SHP77 (cell line): ENCODE results near the gene PRAMEF17.
A peak's percentile ranks its signal among the peaks of the same experiment; 100 is the strongest.
"Not testable (repeated sequence)": the region's sequence is repeated elsewhere in the genome, so short reads cannot be mapped to it uniquely, and the experiment has no call there.

Experiments
- DNase-seq, 2 experiments: peaks; one replicate each; lab custom pipeline; 2025; lab: John Stamatoyannopoulos, UW

PRAMEF17 gene, protein sequence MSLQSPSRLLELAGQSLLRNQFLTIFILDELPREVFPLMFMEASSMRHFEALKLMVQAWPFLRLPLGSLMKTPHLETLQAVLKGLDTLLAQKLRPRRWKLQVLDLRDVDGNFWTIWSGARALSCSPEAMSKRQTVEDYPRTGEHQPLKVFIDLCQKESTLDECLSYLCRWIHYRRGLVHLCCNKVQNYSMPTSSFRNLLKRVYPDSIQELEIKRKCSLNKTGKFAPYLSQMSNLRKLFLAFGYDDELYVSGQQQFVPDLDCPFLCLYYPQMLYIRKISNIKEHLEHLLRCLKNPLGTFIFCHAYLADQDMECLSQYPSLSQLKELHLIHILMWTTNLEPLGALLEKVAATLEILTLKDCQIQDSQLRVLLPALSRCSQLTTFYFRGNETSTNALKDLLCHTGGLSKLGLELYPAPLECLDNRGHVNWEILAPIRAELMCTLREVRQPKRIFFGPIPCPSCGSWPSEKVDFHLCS

GRCh38 chr1:13389332-13389731, at the start of gene PRAMEF17:
Gene PRAMEF17, plus strand, starts transcription at chr1:13389632. Its CDS starts 26 bp downstream, at chr1:13389658.
- not testable (repeated sequence) for DNase-seq

DNA sequence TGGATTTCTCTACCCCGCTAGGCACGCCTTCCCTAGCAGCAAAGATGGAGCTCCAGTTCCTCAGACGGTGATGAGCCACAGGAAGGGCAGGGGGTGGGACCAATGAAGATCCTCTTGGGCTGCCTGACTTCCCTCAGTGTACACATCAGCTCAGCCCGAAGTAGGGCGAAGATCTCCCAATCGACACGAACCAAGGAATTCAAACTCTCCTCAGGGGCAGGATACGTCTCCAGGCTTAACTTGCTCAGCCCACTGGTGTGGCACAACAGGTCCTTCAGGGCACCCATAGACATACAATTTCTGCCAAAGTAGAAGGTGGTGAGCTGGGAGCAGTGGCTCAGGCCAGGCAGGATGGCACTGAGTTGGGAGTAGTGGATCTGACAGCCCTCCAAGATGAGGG, 46.9 kb upstream of the PRAMEF17 start:
- not testable (repeated sequence) for DNase-seq

- DNase-seq = not testable (repeated sequence)
These were observed 42.4 kb upstream of the PRAMEF17 start, which contains the start of gene PRAMEF14 for GRCh38 chr1:13347034-13347433. Gene PRAMEF14, minus strand, starts transcription at chr1:13347134. Its CDS starts 1,820 bp downstream, at chr1:13345314.

DNA sequence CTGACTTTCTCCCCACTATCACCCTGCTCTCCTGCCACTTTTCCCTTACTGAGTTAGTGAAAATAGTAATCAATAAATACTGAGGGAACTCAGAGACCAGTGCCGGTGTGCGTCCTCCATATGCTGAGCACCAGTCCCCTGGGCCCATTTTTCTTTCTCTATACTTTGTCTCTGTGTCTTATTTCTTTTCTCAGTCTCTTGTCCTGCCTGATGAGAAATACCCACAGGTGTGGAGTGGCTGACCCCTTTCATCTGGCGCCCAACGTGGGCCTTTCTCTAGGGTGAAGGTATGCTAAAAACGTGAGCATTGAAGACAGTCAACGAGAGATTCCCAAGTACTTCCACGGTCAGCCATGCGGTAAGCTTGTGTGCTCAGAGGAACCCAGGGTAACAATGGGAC, 36.0 kb upstream of the PRAMEF17 start:
- not testable (repeated sequence) for DNase-seq

DNA sequence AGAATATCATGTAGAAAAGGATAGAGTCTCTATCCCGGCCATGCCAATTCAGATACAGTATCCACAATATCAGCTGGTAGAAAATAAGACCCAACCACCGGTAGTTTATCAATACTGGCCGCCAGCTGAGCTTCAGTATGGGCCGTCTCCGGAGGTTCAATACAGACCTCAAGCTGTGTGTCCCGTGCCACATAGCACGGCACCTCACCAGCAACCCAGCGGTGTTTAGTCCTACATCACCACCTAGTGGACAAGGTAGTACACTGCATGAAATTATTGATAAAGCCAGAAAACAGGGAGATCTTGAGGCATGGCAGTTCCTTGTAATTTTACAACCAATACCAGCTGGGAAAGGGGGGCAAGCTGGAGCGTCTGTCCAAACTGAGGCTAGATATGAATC, 35.0 kb upstream of the PRAMEF17 start:
- DNase-seq = not testable (repeated sequence)

GRCh38 chr1:13356774-13357173, 32.7 kb upstream of the PRAMEF17 start:
- DNase-seq = peak; percentile 34 to 58

DNA sequence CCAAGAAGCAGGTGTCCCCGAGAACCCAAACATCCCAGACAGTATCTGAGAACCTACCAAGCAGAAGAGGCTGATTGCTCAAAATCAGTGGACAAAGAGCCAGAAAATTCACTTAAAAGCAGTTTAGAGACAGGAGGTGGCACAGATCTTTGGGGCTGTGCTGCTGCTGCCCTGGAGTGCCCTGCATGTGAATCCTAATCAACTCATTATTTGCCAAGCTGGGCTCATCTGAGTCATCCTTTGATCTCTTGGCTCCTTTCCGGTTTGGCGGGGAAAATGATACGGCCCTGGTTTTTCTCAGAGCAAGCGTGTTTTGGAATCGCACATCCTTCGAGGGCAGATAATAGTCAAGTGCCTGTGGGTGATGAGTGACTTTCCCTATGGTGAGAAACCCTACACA, 27.1 kb upstream of the PRAMEF17 start:
- DNase-seq = not testable (repeated sequence)

- DNase-seq = not testable (repeated sequence)
These were observed 24.5 kb upstream of the PRAMEF17 start for GRCh38 chr1:13364928-13365327.

- not testable (repeated sequence) for DNase-seq
These were observed 22.9 kb upstream of the PRAMEF17 start for GRCh38 chr1:13366536-13366935.

GRCh38 chr1:13368544-13368943, 20.9 kb upstream of the PRAMEF17 start:
- DNase-seq = not testable (repeated sequence)

DNA sequence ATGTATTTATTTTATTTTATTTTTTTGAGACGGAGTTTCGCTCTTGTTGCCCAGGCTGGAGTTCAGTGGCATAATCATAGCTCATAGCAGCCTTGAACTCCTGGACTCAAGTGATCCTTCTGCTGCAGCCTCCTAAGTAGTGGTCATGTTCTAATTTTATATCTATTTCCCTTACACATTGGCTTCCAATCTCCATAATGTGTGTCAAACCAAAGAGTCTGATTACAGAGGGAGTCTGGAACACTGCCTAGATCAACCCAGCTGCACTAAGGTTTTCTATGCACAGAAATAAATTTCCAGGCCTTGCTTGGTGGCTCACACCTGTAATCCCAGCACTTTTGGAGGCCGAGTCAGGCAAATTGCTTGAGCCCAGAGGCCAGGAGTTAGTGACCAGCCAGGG, 10.4 kb upstream of the PRAMEF17 start:
- not testable (repeated sequence) for DNase-seq

DNA sequence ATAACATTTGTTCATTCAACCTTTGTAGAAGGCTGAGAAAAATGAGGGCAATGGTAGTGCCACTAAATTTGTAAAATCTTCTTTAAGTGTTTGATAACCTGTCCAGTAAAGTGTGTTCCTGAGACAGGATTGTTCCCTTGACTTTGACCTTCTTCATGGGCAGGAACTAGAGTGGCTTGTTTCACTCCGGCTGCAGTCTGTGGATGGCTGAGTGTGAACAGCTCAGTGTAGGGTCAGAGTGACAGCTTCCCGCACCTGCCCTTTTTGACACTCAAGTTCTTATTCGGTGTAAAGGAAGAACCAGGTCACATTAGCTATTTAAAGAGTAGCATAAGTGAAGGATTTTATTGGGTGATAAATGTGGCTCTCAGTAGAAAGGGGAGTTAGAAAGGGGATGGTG, 9.1 kb upstream of the PRAMEF17 start:
- not testable (repeated sequence) for DNase-seq

GRCh38 chr1:13393004-13393403, 3.6 kb downstream of the PRAMEF17 start:
- DNase-seq = not testable (repeated sequence)

GRCh38 chr1:13394761-13395160, 5.3 kb downstream of the PRAMEF17 start:
- not testable (repeated sequence) for DNase-seq

DNA sequence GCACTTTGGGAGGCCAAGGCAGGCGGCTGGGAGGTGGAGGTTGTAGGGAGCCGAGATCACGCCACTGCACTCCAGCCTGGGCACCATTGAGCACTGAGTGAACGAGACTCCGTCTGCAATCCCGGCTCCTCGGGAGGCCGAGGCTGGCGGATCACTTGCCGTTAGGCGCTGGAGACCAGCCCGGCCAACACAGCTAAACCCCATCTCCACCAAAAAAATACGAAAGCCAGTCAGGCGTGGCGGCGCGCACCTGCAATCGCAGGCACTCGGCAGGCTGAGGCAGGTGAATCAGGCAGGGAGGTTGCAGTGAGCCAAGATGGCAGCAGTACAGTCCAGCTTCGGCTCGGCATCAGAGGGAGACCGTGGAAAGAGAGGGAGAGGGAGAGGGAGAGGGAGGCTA, 5.9 kb downstream of the PRAMEF17 start:
- not testable (repeated sequence) for DNase-seq

- DNase-seq = no peak
These were observed 18.4 kb downstream of the PRAMEF17 start for GRCh38 chr1:13407811-13408210.

GRCh38 chr1:13410150-13410549, 20.7 kb downstream of the PRAMEF17 start, which contains the start of gene PRAMEF20:
Gene PRAMEF20, plus strand, starts transcription at chr1:13410450. Its CDS starts 5,905 bp downstream, at chr1:13416355.
- not testable (repeated sequence) for DNase-seq

GRCh38 chr1:13430495-13430894, 41.1 kb downstream of the PRAMEF17 start:
- DNase-seq = no peak

GRCh38 chr1:13432251-13432650, 42.8 kb downstream of the PRAMEF17 start:
- DNase-seq = no peak

DNA sequence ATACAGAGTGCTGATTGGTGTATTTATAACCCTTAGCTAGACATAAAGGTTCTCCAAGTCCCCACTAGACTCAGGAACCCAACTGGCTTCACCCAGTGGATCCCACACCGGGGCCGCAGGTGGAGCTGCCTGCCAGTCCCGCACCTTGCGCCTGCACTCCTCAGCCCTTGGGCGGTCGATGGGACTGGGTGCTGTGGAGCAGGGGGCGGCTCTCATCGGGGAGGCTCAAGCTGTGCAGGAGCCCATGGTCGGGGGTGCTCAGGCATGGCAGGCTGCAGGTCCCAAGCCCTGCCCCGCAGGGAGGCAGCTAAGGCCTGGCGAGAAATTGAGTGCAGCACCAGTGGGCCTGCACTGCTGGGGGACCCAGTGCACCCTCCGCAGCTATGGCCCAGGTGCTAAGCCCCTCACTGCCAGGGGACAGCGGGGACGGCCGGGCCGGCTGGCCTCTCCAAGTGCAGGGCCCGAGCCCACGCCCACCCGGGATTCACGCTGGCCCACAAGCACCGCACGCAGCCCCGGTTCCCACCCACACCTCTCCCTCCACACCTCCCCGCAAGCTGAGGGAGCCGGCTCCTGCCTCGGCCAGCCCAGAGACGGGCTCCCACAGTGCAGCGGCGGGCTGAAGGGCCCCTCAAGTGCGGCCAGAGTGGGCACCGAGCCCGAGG, 44.4 kb downstream of the PRAMEF17 start:
- DNase-seq = not testable (repeated sequence)

- DNase-seq = no peak
These were observed 46.0 kb downstream of the PRAMEF17 start for GRCh38 chr1:13435458-13435857.

GRCh38 chr1:13439104-13439783, 49.8 kb downstream of the PRAMEF17 start:
- not testable (repeated sequence) for DNase-seq
